LoVo (cell line): ENCODE measurements around the gene EGFR.
A peak's percentile ranks its signal among the peaks of the same experiment; 100 is the strongest.

ENCODE experiments used
- DNase-seq: peaks from one replicate; pipeline ENCODE4 v3.0.0-alpha.2; 2016; ENCODE audit warnings: low spot score

EGFR gene

GRCh38 chr7:55036950-55037736 is 18.3 kb downstream of the EGFR start:
- no peak for DNase-seq

GRCh38 chr7:55043691-55044370 is 25.0 kb downstream of the EGFR start:
- no peak for DNase-seq

- no peak for DNase-seq
Measured at GRCh38 chr7:55044371-55044717, 25.5 kb downstream of the EGFR start.

GRCh38 chr7:55044791-55045190 is 26.0 kb downstream of the EGFR start:
- DNase-seq: no peak

- DNase-seq: peak; percentile 39
Measured at GRCh38 chr7:55046582-55047342, 27.9 kb downstream of the EGFR start.

GRCh38 chr7:55048221-55048859 is 29.5 kb downstream of the EGFR start:
- no peak for DNase-seq

- DNase-seq: no peak
Measured at GRCh38 chr7:55050281-55050680, 31.5 kb downstream of the EGFR start.

- no peak for DNase-seq
Measured at GRCh38 chr7:55052081-55052480, 33.3 kb downstream of the EGFR start.

GRCh38 chr7:55052741-55053427 is 34.1 kb downstream of the EGFR start:
- DNase-seq: no peak

- DNase-seq: no peak
Measured at GRCh38 chr7:55053651-55054571, 35.1 kb downstream of the EGFR start.

- no peak for DNase-seq
Measured at GRCh38 chr7:55054758-55055157, 35.9 kb downstream of the EGFR start.

- no peak for DNase-seq
Measured at GRCh38 chr7:55055479-55055878, 36.7 kb downstream of the EGFR start.

GRCh38 chr7:55056068-55056467 is 37.3 kb downstream of the EGFR start:
- no peak for DNase-seq

- DNase-seq: no peak
Measured at GRCh38 chr7:55056577-55057480, 38.0 kb downstream of the EGFR start.

- DNase-seq: no peak
Measured at GRCh38 chr7:55058314-55058713, 39.5 kb downstream of the EGFR start.

- DNase-seq: no peak
Measured at GRCh38 chr7:55059021-55059420, 40.2 kb downstream of the EGFR start.

- DNase-seq: no peak
Measured at GRCh38 chr7:55060085-55060484, 41.3 kb downstream of the EGFR start.

- no peak for DNase-seq
Measured at GRCh38 chr7:55060636-55061022, 41.8 kb downstream of the EGFR start.

- DNase-seq: no peak
Measured at GRCh38 chr7:55061726-55062499, 43.1 kb downstream of the EGFR start.
